ENCODE results near the gene LTV1. TPM values are rescaled to one million over a fixed set of nuclear protein-coding genes. Genes with fewer than 3 reads are reported as not detected.
"Not testable (repeated sequence)": the region's sequence is repeated elsewhere in the genome, so short reads cannot be mapped to it uniquely, and the experiment has no call there.

Gene LTV1, protein sequence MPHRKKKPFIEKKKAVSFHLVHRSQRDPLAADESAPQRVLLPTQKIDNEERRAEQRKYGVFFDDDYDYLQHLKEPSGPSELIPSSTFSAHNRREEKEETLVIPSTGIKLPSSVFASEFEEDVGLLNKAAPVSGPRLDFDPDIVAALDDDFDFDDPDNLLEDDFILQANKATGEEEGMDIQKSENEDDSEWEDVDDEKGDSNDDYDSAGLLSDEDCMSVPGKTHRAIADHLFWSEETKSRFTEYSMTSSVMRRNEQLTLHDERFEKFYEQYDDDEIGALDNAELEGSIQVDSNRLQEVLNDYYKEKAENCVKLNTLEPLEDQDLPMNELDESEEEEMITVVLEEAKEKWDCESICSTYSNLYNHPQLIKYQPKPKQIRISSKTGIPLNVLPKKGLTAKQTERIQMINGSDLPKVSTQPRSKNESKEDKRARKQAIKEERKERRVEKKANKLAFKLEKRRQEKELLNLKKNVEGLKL
- polyA plus RNA-seq (2011; rRNA removed): 22.8 and 28.2 TPM in 2 replicates
- polyA minus RNA-seq (2011; rRNA and poly(A)+ RNA removed): 5.7 and 9.9 TPM in 2 replicates

DNA sequence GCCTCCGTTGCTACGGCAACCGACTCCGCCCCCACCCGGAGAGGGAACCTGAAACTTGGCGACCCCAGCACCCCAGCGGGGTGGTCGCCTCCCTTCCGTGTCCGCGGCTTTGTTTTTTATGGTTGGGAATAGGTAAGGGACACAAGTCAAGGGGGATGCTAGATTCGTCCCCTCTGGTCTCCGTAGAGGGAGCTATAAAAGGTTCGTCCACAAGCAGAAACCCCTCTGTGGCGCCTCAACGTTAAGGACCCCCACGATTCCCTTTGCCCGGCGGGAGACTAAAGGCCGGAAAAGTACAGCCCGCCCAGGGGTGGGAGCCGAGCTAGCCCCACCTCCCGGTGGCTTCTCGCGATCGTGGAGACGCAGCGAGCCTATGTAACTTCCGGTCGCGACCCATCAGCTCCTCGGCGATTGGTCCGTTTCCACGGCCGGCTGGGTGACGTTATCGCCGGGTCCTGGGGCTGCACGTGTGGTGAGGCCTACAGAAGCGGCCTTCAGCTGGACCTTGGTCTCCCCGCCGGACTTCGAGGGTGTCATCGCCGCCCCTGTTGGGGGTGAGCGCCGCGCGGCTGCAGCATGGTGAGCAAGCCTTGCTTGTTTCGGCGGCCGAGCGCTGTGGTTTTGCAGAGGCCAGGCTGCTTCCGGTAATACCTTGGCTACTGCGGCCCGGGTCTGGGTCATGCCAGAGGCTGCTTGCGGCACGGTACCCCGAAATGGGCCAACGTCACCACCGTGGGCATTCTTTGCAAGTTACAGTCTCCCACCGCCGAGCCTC, at the start of gene LTV1:
Gene LTV1 (plus strand): TSS at position 437 of the 775 bp plus-strand sequence. CDS start 140 bp downstream, at position 577.
- no peaks in the 10 kb centered on the region; the same call in 1 of the 2 replicates for H3K9me3 ChIP-seq (ENCODE audit: control insufficient read depth, insufficient read depth, low read length)
- TF ChIP-seq, protein P1, sequence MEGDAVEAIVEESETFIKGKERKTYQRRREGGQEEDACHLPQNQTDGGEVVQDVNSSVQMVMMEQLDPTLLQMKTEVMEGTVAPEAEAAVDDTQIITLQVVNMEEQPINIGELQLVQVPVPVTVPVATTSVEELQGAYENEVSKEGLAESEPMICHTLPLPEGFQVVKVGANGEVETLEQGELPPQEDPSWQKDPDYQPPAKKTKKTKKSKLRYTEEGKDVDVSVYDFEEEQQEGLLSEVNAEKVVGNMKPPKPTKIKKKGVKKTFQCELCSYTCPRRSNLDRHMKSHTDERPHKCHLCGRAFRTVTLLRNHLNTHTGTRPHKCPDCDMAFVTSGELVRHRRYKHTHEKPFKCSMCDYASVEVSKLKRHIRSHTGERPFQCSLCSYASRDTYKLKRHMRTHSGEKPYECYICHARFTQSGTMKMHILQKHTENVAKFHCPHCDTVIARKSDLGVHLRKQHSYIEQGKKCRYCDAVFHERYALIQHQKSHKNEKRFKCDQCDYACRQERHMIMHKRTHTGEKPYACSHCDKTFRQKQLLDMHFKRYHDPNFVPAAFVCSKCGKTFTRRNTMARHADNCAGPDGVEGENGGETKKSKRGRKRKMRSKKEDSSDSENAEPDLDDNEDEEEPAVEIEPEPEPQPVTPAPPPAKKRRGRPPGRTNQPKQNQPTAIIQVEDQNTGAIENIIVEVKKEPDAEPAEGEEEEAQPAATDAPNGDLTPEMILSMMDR (IDR thresholded peaks at IDR 0.05; ENCODE audit: low read depth, low read length): no peak
- H3K4me3 ChIP-seq (ENCODE audit: low read depth, low read length): peak within 1 kb of the TSS; percentile 93
- ChIA-PET CTCF (interaction anchor here (0.6 to 3.0 kb wide), 2 partner anchors 267 to 641 kb away, joined by 6 to 26 read pairs; no protein-coding TSS in a partner anchor), POLR2A (interaction anchor here (0.6 to 1.7 kb wide), 10 partner anchors 17 to 267 kb away, joined by 3 to 16 read pairs (median 4); partner anchors contain the start of gene ZC2HC1B)
- DNase-seq (ENCODE audit: low read depth, low spot score): peak; percentile 90
- H3K27me3 ChIP-seq (ENCODE audit: control insufficient read depth, insufficient read depth, low read length): no peaks in the 10 kb centered on the region
- peak within 1 kb of the TSS; percentile 92 for H3K27ac ChIP-seq (ENCODE audit: low read depth, low read length)

DNA sequence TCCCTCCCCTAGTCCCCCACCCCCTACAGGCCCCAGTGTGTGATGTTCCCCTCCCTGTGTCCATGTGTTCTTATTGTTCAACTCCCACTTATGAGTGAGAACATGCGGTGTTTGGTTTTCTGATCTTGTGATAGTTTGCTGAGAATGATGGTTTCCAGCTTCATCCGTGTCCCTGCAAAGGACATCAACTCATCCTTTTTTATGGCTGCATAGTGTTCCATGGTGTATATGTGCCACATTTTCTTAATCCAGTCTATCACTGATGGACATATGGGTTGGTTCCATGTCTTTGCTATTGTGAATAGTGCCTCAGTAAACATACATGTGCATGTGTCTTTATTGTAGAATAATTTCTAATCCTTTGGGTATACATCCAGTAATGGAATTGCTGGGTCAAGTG, 46.6 kb upstream of the LTV1 start:
- H3K27ac ChIP-seq (ENCODE audit: low read depth, low read length); CTCF ChIA-PET; H3K27me3 ChIP-seq (ENCODE audit: control insufficient read depth, insufficient read depth, low read length); POLR2A ChIA-PET; H3K4me3 ChIP-seq (ENCODE audit: low read depth, low read length); DNase-seq (ENCODE audit: low read depth, low spot score); H3K9me3 ChIP-seq (ENCODE audit: control insufficient read depth, insufficient read depth, low read length): not testable (repeated sequence)

DNA sequence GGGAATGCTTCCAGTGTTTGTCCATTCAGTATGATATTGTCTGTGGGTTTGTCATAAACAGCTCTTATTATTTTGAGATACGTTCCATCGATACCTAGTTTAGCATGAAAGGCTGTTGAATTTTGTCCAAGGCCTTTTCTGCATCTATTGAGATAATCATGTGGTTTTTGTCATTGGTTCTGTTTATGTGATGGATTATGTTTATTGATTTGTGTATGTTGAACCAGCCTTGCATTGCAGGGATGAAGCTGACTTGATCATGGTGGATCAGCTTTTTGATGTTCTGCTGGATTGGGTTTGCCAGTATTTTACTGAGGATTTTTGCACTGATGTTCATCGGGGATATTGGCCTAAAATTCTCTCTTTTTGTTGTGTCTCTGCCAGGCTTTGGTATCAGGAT, 44.7 kb upstream of the LTV1 start:
- POLR2A ChIA-PET; H3K4me3 ChIP-seq (ENCODE audit: low read depth, low read length); CTCF ChIA-PET; DNase-seq (ENCODE audit: low read depth, low spot score); H3K27ac ChIP-seq (ENCODE audit: low read depth, low read length); H3K27me3 ChIP-seq (ENCODE audit: control insufficient read depth, insufficient read depth, low read length); H3K9me3 ChIP-seq (ENCODE audit: control insufficient read depth, insufficient read depth, low read length): not testable (repeated sequence)

DNA sequence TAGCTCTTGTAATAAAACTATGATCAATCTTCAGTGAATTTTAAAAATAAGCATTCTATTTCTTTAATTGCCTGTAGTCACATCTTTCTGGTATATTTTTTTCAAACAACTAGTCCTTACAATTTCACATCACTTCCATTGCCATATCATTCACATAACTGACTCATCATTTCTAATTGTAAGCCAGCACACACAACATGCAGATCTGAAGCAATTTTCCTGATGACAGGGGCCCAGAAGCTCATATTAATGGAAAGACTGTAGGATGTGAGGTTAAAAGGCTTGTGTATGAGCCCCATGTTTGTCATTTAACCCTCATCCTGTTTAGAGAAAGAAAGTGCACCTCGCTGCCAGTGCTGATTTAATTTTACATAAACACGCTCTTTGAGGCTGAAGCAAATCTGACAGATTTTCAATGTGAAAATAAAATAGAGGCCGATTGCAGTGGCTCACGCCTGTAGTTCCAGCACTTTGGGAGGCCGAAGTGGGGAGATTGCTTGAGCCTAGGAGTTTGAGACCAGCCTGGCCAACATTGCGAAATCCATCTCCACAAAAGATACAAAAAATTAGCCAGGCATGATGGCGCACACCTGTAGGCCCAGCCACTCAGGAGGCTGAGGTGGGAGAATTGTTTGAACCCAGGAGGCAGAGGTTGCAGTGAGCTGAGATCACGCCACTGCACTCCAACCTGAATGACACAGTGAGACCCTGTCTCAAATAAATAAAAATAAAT, 40.1 kb upstream of the LTV1 start:
- Histone ChIP-seq H3K9me3 (ENCODE audit: control insufficient read depth, insufficient read depth, low read length) (no peaks in the 10 kb centered on the region), H3K27me3 (ENCODE audit: control insufficient read depth, insufficient read depth, low read length) (no peaks in the 10 kb centered on the region), H3K27ac (ENCODE audit: low read depth, low read length) (no peak overlapping the region), H3K4me3 (ENCODE audit: low read depth, low read length) (no peak overlapping the region)
- CTCF ChIA-PET: interaction anchor here (0.8 to 0.9 kb wide), 2 partner anchors 159 to 227 kb away, joined by 3 read pairs; no protein-coding TSS in a partner anchor
- DNase-seq (ENCODE audit: low read depth, low spot score): peak; percentile 4
- TF ChIP-seq, protein P1 (IDR thresholded peaks at IDR 0.05; ENCODE audit: low read depth, low read length): no peak
- POLR2A ChIA-PET: interaction anchor here (1.0 kb wide), 1 partner anchor 40 kb away, joined by 3 read pairs; the partner anchor contains the start of gene LTV1

DNA sequence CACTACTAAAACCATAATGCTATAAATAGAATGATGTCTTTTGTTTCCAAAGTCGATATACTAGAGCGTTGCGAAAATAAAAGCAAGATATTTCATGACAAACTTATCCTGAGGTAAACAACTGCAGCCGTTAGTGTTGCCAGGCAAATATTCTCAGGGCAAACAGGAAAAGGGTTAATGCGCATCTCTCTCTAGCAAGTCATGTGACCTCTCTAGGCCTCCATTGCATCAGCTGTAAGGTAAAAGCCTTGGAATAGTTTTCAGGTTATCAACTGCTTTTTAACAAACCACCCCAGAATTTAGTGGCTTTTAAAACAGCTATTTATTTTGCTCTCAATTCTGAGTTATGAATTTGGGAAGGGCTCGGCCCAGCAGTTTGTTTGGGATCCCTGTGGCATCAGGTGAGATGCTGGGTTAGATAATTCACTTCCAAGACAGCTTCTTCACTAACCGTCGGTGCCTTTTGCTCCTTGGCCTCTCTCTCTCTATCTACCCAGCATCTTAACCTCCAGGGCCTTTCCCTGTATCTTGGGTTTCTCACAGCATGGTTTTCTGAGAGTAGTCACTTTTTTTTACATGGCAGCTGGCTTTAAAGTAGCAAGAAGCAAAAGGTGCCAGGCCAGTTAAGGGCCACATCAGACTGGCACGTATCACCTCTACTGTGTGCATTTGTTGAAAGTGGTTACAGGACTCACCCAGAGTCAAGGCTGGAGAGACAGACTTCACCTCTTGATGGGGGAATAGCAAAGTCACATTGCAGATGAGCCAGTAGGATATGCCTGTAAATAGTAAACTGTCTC, 39.2 kb upstream of the LTV1 start:
- H3K27ac ChIP-seq (ENCODE audit: low read depth, low read length): no peak overlapping the region
- TF ChIP-seq, protein P1 (IDR thresholded peaks at IDR 0.05; ENCODE audit: low read depth, low read length): no peak
- CTCF ChIA-PET: no interaction called here
- DNase-seq (ENCODE audit: low read depth, low spot score): no peak
- H3K9me3 ChIP-seq (ENCODE audit: control insufficient read depth, insufficient read depth, low read length): no peaks in the 10 kb centered on the region
- no peak overlapping the region for H3K4me3 ChIP-seq (ENCODE audit: low read depth, low read length)
- H3K27me3 ChIP-seq (ENCODE audit: control insufficient read depth, insufficient read depth, low read length): no peaks in the 10 kb centered on the region
- POLR2A ChIA-PET: no interaction called here

All from AG04450 (cell line).